GM19351 (cell line): ENCODE results near the gene ZFP30.
"Not testable (repeated sequence)": the region's sequence is repeated elsewhere in the genome, so short reads cannot be mapped to it uniquely, and the experiment has no call there.

Experiments used
- ATAC-seq: cut with Tn5 transposase; IDR thresholded peaks from one replicate; pipeline ENCODE4 v1.9.1; 2021; ENCODE audit warnings: mild to moderate bottlenecking, moderate library complexity; ENCODE audit not compliant: unreplicated experiment

ZFP30 gene

DNA sequence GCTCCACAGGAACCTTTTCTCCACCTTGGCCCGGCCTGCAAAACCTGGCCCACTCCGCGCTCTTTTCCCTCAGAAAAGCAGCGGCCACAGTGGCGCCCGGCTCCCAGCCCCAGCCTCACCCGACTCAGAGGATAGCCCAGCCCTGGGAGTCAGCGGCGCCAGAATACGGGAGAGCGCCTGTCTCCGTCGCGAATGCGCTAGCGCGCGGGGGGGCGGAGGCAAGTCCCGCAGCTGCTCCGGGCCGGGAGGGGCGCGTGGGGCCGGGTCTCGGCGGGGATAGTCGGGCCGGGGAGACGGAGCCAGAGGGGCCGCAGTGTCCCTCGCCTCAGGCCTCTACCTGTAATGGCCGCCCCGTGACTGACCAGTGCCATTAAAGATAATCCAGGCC is at the start of gene ZFP30:
Gene ZFP30 (minus strand): TSS at position 165 of the 388 bp plus-strand sequence. CDS start 7,643 bp downstream, outside the sequence.
- peak; percentile 67 for ATAC-seq

GRCh38 chr19:37699057-37699456 is 43.8 kb upstream of the ZFP30 start:
- ATAC-seq = no peak

GRCh38 chr19:37698216-37698615 is 43.0 kb upstream of the ZFP30 start:
- ATAC-seq = no peak

- ATAC-seq = no peak
These were observed 40.1 kb upstream of the ZFP30 start for GRCh38 chr19:37695144-37695899.

DNA sequence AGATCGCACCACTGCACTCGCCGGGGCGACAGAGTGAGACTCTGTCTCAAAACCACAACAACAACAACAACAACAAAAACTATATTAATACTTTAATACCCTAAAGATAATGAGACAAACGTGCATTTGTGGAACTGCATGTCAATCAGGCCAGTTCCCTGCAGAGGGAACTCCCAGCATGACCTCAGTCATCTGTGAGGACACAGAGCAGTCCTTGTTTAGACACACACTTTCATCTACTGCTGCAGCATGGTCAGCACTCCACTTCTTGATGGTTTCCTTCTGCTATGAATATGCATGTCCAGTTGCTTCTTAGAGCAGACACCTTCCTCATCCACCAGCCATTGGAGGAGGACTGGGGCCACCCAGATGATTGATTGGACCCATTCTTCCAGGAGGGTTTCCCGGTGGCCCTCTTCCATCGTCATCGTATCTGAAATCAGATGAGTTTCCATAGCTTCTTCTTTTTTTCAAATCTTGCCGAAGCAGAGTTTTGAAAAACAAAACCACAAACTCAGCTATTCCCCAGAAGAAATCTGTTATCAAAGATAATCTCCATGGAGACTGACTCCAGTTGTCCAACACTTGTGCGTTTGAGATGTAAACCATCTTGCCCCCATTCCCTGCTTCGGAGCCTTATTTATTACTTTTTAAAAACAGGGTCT is 37.8 kb upstream of the ZFP30 start:
- ATAC-seq = no peak

- no peak for ATAC-seq
These were observed 36.7 kb upstream of the ZFP30 start for GRCh38 chr19:37691881-37692504.

DNA sequence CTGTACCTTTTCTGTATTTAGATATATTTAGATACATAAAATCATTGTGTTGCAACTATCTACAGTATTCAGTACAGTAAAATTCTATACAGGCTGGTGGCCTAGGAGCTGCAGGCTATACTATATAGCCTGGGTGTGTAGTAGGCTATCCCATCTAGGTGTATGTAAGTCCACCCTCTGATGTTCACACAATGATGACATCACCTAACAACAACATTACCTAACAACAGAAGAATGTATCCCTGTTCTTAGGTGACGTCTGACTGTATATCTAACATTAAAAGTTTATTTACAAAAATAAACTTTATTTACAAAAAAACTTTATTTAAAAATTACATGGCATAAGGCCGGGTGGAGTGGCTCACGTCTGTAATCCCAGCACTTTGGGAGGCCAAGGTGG is 28.3 kb upstream of the ZFP30 start:
- no peak for ATAC-seq

GRCh38 chr19:37669450-37669914 is 14.2 kb upstream of the ZFP30 start:
- ATAC-seq = no peak

GRCh38 chr19:37657157-37657556 is 1.9 kb upstream of the ZFP30 start:
- ATAC-seq = not testable (repeated sequence)

GRCh38 chr19:37655689-37656371 is 565 bp upstream of the ZFP30 start:
- peak; percentile 57 for ATAC-seq

DNA sequence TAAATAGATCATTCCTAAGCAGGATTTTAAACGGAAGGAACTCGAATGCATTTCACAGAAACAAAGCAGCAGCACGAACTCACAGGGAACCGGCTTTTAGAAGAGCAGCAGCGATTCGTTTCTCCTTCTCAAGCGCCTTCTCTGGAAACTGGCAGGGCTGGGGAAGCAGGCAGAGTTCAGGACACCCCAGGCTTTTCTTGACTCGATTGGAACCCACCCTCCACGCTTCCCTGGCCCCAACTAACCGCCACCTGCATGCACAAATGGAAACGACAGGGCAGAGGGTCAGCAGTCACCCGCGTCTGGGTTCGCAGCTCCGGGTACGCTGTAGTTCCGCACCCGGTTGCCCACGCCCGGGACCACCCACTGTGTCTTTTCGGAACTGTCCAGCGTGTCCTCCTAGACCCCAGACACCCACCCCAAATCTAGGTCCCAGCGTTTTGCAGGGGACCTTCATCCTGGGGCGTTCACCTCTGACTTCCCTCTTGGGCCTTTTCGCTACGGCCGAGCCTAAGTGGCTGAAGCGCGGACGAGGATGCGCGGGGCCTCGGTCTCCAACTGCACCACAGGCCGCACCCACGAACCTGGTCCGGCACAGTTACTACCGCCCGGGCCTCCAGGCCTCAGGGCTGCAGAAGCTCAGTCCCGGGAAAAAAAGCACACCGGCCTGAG is 500 bp downstream of the ZFP30 start:
- peak; percentile 32 for ATAC-seq

- no peak for ATAC-seq
These were observed 1.1 kb downstream of the ZFP30 start for GRCh38 chr19:37654118-37654517.

- ATAC-seq = no peak
These were observed 19.9 kb downstream of the ZFP30 start for GRCh38 chr19:37635076-37636056.

GRCh38 chr19:37594982-37595382 is 60.3 kb downstream of the ZFP30 start:
- peak; percentile 39 for ATAC-seq

GRCh38 chr19:37594304-37594981 is 60.8 kb downstream of the ZFP30 start, which contains the start of the genes ZNF540 and ZNF571:
ZNF540 (plus strand) TSS chr19:37594876; CDS start chr19:37598448, 3,572 bp downstream.
ZNF571 (minus strand) TSS chr19:37594792; CDS start chr19:37586676, 8,116 bp downstream.
- ATAC-seq = peak; percentile 93

GRCh38 chr19:37593996-37594303 is 61.3 kb downstream of the ZFP30 start:
- no peak for ATAC-seq

DNA sequence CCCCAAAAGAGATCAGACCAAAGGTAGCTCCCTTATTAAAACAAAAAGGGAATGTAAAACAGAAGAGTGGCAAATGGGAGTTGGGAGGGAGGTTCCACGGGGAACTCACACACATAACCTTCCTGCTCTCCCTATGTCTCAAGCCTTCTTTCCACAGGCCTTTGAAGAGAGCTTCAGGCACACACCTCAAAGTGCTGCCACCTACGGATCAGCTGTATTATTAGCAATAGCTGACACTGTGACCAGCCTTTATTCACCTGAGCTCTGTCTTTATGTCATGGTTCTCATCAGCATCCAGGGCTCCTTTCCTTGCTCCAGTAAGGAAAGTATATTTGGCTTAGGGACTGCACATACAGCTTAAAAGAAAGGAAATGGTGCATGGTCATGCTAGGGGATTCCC is 71.9 kb downstream of the ZFP30 start:
- no peak for ATAC-seq

GRCh38 chr19:37572203-37572602 is 83.1 kb downstream of the ZFP30 start:
- no peak for ATAC-seq

- no peak for ATAC-seq
These were observed 89.9 kb downstream of the ZFP30 start for GRCh38 chr19:37565370-37565669.
